Activated CD4-positive, alpha-beta T cell treated with anti-CD3 and anti-CD28 coated beads for 36 hours (primary cell): ENCODE measurements around the gene MED27. TPM values are rescaled to one million over a fixed set of nuclear protein-coding genes. Genes with fewer than 3 reads are reported as not detected.

Experiments used
- ATAC-seq: fragments of 200-7000 bp; cut with Tn5 transposase; one replicate; pipeline ENCODE4 v1.10.0; 2021; ENCODE audit warnings: mild to moderate bottlenecking, moderate library complexity
- CTCF ChIA-PET: fragments of 350-600 bp; sonication (Branson Sonifier 250); formaldehyde crosslinking; loops from one replicate; lab custom pipeline; 2021; ENCODE audit warnings: antibody characterized with exemption; lab: Charles Lee
- POLR2A ChIA-PET: fragments of 350-600 bp; sonication (Branson Sonifier 250); formaldehyde crosslinking; loops from one replicate; lab custom pipeline; 2021; ENCODE audit warnings: antibody characterized with exemption, inconsistent platforms; lab: Charles Lee
- DNase-seq: peaks from one replicate; pipeline ENCODE4 v3.0.0-alpha.2; 2020
- H3K27ac Mint-ChIP-seq: one replicate; pipeline ENCODE4 v1.8.0; 2021; ENCODE audit warnings: mixed read lengths
- H3K27me3 Mint-ChIP-seq: one replicate; pipeline ENCODE4 v1.8.0; 2021; ENCODE audit warnings: mixed read lengths
- H3K36me3 Mint-ChIP-seq: one replicate; pipeline ENCODE4 v1.8.0; 2021; ENCODE audit warnings: low read depth, mixed read lengths
- H3K4me1 Mint-ChIP-seq: one replicate; pipeline ENCODE4 v1.8.0; 2021; ENCODE audit warnings: mixed read lengths
- H3K4me3 Mint-ChIP-seq: one replicate; pipeline ENCODE4 v1.8.0; 2021; ENCODE audit warnings: mild to moderate bottlenecking, moderate library complexity, mixed read lengths
- H3K9me3 Mint-ChIP-seq: one replicate; pipeline ENCODE4 v1.8.0; 2021; ENCODE audit warnings: low read depth, mixed read lengths
- intact Hi-C, 2 experiments: fragments of 100-400 bp; cut with DNase I in 1 of 2; cut with micrococcal nuclease in 1 of 2; formaldehyde crosslinking; loops; one replicate each; pipeline versions ENCODE4 v1.14.2 to v1.15.1; 2022 to 2024; cut with DNase I, micrococcal nuclease
- total RNA-seq, 2 experiments: library from RNA; stranded (reverse); gene quantifications; one replicate each; pipeline ENCODE4 v1.2.3, GENCODE V29; 2021

The MED27 gene
- total RNA-seq, 2 experiments from 2014 or later: 29.1 to 32.5 TPM

DNA sequence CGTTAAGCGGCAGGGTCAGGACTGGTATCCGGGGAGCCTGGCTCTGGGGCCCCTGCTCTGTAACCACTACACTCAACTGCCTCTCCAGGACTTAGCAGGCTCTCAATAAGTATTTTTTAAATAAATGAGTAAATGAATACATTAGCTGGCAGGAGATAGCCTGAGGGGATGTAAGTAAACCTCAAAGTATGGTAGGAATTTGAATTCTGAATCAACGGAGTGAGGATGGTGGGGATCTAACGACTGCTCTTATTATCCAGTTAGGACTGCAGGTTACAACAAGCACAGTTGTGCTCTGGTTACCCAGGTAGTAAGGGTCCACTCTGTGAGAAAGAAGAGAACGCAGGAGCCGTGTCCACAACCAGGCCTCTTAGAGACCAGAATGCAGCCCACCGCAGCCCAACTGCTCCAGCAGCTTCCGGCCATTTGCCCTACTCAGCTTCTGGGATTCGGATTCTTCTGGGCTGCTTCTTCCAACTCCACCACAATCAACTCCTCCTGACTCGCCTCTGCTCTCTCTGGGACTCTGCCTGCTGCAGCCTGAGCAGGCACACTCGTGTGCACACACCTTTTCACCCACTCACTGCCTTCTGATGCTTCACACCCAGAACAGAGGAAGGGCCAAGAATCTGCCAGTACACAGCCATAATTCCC, 52.6 kb downstream of the MED27 start:
- POLR2A ChIA-PET: no interaction called here
- Mint-ChIP-seq H3K9me3 (no peaks in the 10 kb centered on the region), H3K4me3 (no peak overlapping the region), H3K4me1 (peaks cover 15% of the 10 kb centered on the region), H3K27ac (no peak overlapping the region), H3K27me3 (no peaks in the 10 kb centered on the region), H3K36me3 (no peaks in the 10 kb centered on the region)
- no peak for DNase-seq
- intact Hi-C loops: no loop called here
- CTCF ChIA-PET: interaction anchor here (0.8 kb wide), 1 partner anchor 16 kb away, joined by 3 read pairs; no protein-coding TSS in a partner anchor
- ATAC-seq: no peak

DNA sequence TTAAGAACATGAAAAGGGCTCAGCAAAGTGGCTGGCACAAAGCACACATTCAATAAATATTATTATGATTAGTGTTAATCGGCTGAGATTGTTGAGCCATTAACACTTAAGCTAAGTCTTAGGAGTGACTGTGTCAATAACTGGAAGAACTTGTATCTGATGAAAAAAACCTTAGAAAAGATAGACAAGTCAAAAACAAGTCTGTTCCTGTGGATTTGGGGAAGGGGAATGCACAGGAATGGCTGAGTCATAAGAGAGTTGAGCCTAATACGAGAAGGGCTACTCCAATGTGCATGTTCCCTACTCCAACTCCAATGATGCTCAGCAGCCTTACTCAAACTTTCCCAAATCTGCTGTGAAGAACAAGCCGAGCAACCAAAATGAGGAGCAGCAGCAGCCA, 53.9 kb downstream of the MED27 start:
- Mint-ChIP-seq H3K27ac (no peak overlapping the region), H3K36me3 (no peaks in the 10 kb centered on the region), H3K9me3 (no peaks in the 10 kb centered on the region), H3K4me3 (no peak overlapping the region), H3K4me1 (peaks cover 18% of the 10 kb centered on the region), H3K27me3 (no peaks in the 10 kb centered on the region)
- ChIA-PET CTCF (no interaction called here), POLR2A (no interaction called here)
- DNase-seq: no peak
- intact Hi-C loops: no loop called here
- no peak for ATAC-seq

DNA sequence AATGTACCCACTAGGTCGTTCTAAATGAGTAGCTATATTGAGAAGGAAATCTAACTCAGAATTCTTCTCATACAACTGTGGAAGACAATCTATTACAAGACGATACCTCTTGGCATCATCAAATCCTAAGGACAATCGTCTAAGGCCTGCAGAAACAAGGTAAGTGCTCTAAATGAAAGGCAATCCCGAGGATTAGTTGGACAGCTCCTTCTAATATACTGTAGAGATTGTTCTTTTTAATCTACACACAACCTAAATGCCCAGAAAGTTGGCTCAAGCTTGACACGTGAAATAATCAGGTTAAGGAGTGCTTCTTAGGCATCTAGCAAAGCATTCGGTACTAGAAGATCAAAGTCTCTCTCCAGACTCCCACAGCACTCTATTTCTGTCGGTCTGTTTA, 55.1 kb downstream of the MED27 start:
- POLR2A ChIA-PET: no interaction called here
- DNase-seq: no peak

DNA sequence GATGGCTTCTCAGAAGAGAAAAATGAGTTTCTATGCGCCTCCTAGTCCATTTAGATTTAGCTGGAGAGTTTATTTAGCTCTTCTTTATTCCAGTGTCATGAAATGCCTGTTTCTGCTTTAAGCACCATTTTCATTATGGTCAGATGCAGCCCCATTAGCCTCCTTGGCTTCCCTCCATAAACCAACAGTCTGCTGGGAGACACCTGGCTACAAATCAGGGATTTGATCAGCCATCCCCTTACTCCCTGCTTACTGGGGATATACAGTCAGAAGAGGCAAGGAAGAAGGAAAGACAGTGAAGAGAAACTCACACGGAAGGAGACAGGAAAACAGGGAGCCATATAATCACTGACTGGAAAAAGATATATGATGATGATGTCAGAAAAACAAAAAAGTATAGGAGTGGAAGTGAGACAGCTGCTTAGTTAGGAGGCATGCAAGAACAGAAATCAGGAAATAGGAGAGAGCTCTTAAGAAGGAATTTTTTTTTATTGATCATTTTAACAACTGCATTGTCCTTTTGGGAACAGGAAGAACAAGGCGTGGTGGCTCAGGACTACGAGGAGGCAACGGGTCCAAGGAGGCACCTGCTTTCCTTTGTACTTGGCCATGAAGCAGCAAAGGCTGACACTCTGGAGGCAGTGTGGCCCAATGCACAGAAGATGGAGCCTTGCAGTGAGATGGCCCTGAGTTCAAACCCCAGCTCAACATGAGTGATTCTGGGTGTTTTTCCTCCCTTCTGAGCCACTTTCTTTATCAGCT, 56.1 kb downstream of the MED27 start:
- Mint-ChIP-seq H3K27me3 (no peaks in the 10 kb centered on the region), H3K4me3 (no peak overlapping the region), H3K36me3 (no peaks in the 10 kb centered on the region), H3K27ac (no peak overlapping the region), H3K9me3 (no peaks in the 10 kb centered on the region), H3K4me1 (peaks cover 14% of the 10 kb centered on the region)
- POLR2A ChIA-PET: no interaction called here
- ATAC-seq: no peak
- no peak for DNase-seq
- intact Hi-C loops: no loop called here
- CTCF ChIA-PET: interaction anchor here (0.7 to 1.2 kb wide), 3 partner anchors 22 to 146 kb away, joined by 3 to 7 read pairs (median 3); no protein-coding TSS in a partner anchor

More for the DNA sequence above, 55.1 kb downstream of the MED27 start:
- H3K4me3 Mint-ChIP-seq: no peak overlapping the region
- peaks cover 14% of the 10 kb centered on the region for H3K4me1 Mint-ChIP-seq
- H3K27me3 Mint-ChIP-seq: no peaks in the 10 kb centered on the region
- H3K36me3 Mint-ChIP-seq: no peaks in the 10 kb centered on the region
- CTCF ChIA-PET: interaction anchor here (0.7 to 1.2 kb wide), 2 partner anchors 23 to 133 kb away, joined by 3 to 7 read pairs; no protein-coding TSS in a partner anchor
- H3K27ac Mint-ChIP-seq: no peak overlapping the region
- intact Hi-C loops: no loop called here
- H3K9me3 Mint-ChIP-seq: no peaks in the 10 kb centered on the region
- no peak for ATAC-seq

DNA sequence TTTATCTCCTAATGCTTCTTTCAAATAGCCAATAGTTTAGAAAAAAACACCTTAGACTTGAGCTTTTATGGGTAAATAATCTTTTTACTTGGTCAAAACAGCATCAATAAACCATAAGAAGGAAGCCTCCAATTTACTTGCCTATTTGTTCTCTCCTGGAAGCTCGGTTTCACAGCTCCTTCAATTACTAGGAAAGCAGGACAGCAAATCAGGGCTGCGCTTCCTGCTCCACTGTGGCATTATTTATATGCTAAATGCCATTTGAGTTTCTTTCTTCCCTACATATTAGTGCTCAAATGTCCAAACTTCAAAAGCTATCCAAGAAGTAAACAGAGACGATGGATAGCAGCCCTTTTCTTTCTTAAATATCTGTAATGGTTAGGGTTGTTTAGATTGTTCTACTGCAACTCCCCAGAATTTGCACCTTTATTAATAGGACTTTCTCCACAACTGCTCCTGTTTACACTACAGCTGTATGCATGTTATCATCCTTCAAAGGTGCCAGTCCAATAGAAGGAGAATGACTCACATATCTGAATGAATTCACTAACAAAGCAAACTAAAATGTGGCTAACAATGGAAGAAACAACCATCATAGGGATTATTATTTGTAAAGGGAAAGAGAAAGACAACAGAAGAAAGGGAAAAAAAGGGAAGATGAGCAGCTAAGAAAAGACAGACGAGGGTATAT, 58.7 kb downstream of the MED27 start:
- intact Hi-C loops: no loop called here
- DNase-seq (no peak), ATAC-seq (no peak)
- ChIA-PET CTCF (interaction anchor here (0.9 kb wide), 1 partner anchor 52 kb away, joined by 3 read pairs; no protein-coding TSS in a partner anchor), POLR2A (no interaction called here)
- no peak overlapping the region for H3K27ac Mint-ChIP-seq
- no peak overlapping the region for H3K4me3 Mint-ChIP-seq
- no peaks in the 10 kb centered on the region for H3K9me3 Mint-ChIP-seq
- H3K4me1 Mint-ChIP-seq: peaks cover 13% of the 10 kb centered on the region
- H3K27me3 Mint-ChIP-seq: no peaks in the 10 kb centered on the region
- H3K36me3 Mint-ChIP-seq: no peaks in the 10 kb centered on the region

DNA sequence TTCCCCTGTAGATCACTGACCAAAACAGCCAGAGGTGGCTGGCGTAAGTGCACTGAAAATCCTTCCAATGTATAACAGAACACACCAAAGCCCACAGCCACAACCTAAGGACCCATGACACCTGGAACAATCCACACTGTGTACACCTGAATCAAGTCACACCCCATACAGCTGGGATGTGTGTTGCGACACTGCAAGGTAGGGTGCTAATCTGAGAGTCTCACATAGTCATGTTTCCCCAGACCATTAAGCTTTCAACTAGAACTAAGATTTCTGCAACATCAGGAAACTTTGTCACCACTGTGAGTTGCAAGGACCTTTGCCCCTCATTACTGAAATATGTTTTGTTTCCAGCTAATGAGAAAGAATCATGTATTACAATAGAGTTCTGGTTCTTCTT, 59.4 kb downstream of the MED27 start:
- peaks cover 11% of the 10 kb centered on the region for H3K4me1 Mint-ChIP-seq
- H3K9me3 Mint-ChIP-seq: no peaks in the 10 kb centered on the region
- intact Hi-C loops: no loop called here
- no peaks in the 10 kb centered on the region for H3K27me3 Mint-ChIP-seq
- CTCF ChIA-PET: interaction anchor here (0.9 kb wide), 1 partner anchor 53 kb away, joined by 3 read pairs; no protein-coding TSS in a partner anchor
- no peaks in the 10 kb centered on the region for H3K36me3 Mint-ChIP-seq
- H3K4me3 Mint-ChIP-seq: no peak overlapping the region
- POLR2A ChIA-PET: no interaction called here
- no peak overlapping the region for H3K27ac Mint-ChIP-seq
- DNase-seq (no peak), ATAC-seq (no peak)

DNA sequence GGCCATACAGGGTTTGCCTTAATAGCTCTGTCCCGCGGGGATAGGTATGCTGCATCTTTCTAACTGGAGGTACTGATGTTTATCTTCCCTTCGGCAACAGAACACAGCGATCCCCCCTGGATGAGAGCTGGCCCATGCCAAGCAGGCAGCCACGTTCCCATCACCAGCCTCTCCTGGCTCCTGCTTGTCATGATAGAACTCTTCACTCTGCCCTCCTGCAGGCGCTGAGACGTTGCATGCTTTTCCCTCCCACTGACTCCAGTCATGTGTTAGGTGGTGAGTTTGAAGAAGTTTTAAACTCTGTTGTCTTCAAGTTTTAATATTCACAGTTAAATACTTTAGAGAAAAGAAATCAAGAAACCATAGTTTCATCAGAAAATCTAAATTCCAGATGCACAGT, 60.0 kb downstream of the MED27 start:
- ATAC-seq: no peak
- Mint-ChIP-seq H3K4me3 (no peak overlapping the region), H3K27me3 (no peaks in the 10 kb centered on the region), H3K9me3 (no peaks in the 10 kb centered on the region), H3K4me1 (peaks cover 11% of the 10 kb centered on the region), H3K36me3 (no peaks in the 10 kb centered on the region), H3K27ac (no peak overlapping the region)
- DNase-seq: no peak
- intact Hi-C loops: no loop called here
- ChIA-PET POLR2A (no interaction called here), CTCF (interaction anchor here (0.9 kb wide), 1 partner anchor 54 kb away, joined by 3 read pairs; no protein-coding TSS in a partner anchor)

DNA sequence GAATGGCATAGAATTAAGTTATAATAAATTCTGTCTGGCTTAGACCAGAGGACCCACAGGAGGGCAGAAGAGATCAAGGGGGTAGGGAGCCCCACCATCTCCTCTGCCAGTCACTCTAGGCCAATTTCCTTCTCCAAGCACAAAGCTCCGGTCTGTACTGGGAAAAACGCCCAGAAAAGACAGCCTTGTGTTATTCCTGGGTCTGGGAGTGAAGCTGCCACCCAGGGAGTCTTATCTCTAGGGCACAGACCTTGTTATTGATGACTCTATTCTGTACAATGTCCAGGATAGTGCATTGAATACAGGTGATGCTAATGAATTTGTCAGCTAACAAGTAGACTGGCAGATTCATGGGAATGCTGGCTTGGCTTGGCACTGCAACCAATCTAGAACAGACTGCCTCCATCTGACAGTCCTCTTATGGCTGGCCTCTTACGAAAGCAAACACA, 60.7 kb downstream of the MED27 start:
- Mint-ChIP-seq H3K27me3 (no peaks in the 10 kb centered on the region), H3K4me3 (no peak overlapping the region), H3K4me1 (peaks cover 11% of the 10 kb centered on the region), H3K36me3 (peaks cover 4% of the 10 kb centered on the region), H3K27ac (no peak overlapping the region), H3K9me3 (no peaks in the 10 kb centered on the region)
- ATAC-seq (no peak), DNase-seq (no peak)
- ChIA-PET CTCF (interaction anchor here (0.8 kb wide), 1 partner anchor 61 kb away, joined by 3 read pairs; no protein-coding TSS in a partner anchor), POLR2A (no interaction called here)
- intact Hi-C loops: no loop called here

DNA sequence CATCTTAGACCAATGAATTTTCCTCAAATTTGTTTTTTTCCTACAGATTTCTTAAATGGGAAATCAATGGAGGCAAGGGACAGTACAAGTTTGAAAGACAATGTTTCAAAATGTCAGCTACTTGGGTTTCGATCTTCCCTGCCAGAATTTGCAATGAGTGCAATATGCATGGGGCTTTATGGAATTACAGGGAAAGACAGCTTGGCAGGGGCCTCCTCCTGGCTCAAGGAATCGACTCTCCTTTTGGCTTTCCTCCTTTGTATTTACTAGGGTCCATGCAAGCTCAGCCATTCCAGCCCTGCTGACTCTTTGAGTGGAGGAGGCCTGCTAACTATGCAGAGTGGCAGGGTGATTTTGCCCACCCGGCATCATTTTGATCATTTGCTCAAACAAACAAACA, 63.2 kb downstream of the MED27 start:
- H3K36me3 Mint-ChIP-seq: peaks cover 23% of the 10 kb centered on the region
- H3K9me3 Mint-ChIP-seq: no peaks in the 10 kb centered on the region
- ATAC-seq (no peak), DNase-seq (no peak)
- CTCF ChIA-PET: interaction anchor here (0.7 kb wide), 1 partner anchor 193 kb away, joined by 3 read pairs; no protein-coding TSS in a partner anchor
- H3K4me3 Mint-ChIP-seq: no peak overlapping the region
- POLR2A ChIA-PET: no interaction called here
- H3K27me3 Mint-ChIP-seq: no peaks in the 10 kb centered on the region
- no peak overlapping the region for H3K27ac Mint-ChIP-seq
- peaks cover 6% of the 10 kb centered on the region for H3K4me1 Mint-ChIP-seq
- intact Hi-C loops: no loop called here

DNA sequence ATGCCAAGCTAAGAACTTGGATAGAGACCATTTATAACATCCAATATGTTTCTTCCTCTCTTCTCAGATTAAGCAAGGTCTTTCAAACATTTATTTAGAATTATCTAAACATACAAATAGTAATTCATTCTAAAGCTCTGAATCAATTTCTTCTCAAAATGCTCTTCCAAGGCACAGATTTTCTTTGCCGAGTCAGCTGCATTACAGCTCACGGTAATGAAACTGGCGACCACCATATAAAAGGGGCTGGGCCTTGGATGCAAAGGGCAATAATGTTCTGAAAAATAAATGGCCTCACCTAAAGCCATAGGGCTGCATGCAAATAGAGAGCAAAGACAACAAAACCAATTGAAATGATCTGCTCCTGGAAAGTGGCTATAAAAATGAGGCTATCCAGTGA, 63.8 kb downstream of the MED27 start:
- no peak for ATAC-seq
- DNase-seq: no peak
- H3K4me1 Mint-ChIP-seq: no peaks in the 10 kb centered on the region
- no peaks in the 10 kb centered on the region for H3K27me3 Mint-ChIP-seq
- H3K9me3 Mint-ChIP-seq: no peaks in the 10 kb centered on the region
- POLR2A ChIA-PET: no interaction called here
- intact Hi-C loops: no loop called here
- CTCF ChIA-PET: no interaction called here
- peaks cover 25% of the 10 kb centered on the region for H3K36me3 Mint-ChIP-seq
- no peak overlapping the region for H3K27ac Mint-ChIP-seq
- H3K4me3 Mint-ChIP-seq: no peak overlapping the region

DNA sequence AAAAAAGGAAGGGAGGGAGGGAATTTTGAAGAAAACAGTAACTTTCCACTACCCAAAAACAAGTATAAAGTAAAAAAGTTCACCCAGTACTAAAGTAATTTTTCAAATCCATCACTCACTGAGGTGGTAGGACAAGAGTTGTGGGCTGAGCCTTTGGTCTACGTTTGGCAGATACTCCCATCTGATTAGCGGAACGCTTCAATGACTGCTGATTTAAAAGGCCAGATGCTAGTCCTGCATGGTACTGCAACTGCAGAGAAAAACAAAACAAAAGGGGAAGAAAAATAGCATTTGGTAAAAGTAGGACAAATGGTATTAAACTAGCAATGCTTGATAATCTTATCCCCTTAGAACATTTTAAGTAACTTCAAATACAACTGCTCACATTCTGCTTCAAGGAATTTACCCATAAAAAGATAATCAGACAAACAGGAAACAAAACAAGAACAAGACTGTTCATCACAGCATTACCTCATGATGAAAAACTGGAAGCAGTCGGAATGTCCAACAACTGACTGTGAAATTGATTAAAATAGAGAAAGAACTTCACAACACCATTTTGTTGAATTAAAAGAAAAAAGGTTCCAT, 65.4 kb downstream of the MED27 start:
- DNase-seq: no peak
- ATAC-seq: no peak
- Mint-ChIP-seq H3K27ac (no peak overlapping the region), H3K27me3 (no peaks in the 10 kb centered on the region), H3K4me1 (no peaks in the 10 kb centered on the region), H3K36me3 (peaks cover 27% of the 10 kb centered on the region), H3K4me3 (no peak overlapping the region), H3K9me3 (no peaks in the 10 kb centered on the region)
- intact Hi-C loops: no loop called here
- CTCF ChIA-PET: interaction anchor here (0.6 kb wide), 2 partner anchors 62 to 759 kb away, joined by 3 read pairs; no protein-coding TSS in a partner anchor
- POLR2A ChIA-PET: no interaction called here
